ENCODE results near the gene KRT78. TPM values are rescaled to one million over a fixed set of nuclear protein-coding genes. Genes with fewer than 3 reads are reported as not detected.

KRT78 gene
- total RNA-seq, 1 donor from 2014 or later: not detected

- TF ChIP-seq CTCF (IDR thresholded peaks at IDR 0.05; ENCODE audit: unreplicated experiment): no peak
- H3K36me3 Mint-ChIP-seq (ENCODE audit: low read depth, unreplicated experiment): no peaks in the 10 kb centered on the region
- H3K4me3 Mint-ChIP-seq (ENCODE audit: unreplicated experiment): no peak overlapping the region
- H3K4me1 Mint-ChIP-seq (ENCODE audit: unreplicated experiment): no peaks in the 10 kb centered on the region
- no peak for DNase-seq (ENCODE audit: low spot score)
- H3K27me3 Mint-ChIP-seq (ENCODE audit: unreplicated experiment): peaks cover 5% of the 10 kb centered on the region
- no peaks in the 10 kb centered on the region for H3K9me3 Mint-ChIP-seq (ENCODE audit: unreplicated experiment)
- no peak overlapping the region for H3K27ac Mint-ChIP-seq (ENCODE audit: unreplicated experiment)
Measured at GRCh38 chr12:52824741-52825410, 23.9 kb downstream of the KRT78 start.

GRCh38 chr12:52823761-52824450 is 24.9 kb downstream of the KRT78 start:
- Mint-ChIP-seq H3K27ac (ENCODE audit: unreplicated experiment) (no peak overlapping the region), H3K9me3 (ENCODE audit: unreplicated experiment) (no peaks in the 10 kb centered on the region), H3K4me3 (ENCODE audit: unreplicated experiment) (no peak overlapping the region), H3K27me3 (ENCODE audit: unreplicated experiment) (peaks cover 5% of the 10 kb centered on the region), H3K36me3 (ENCODE audit: low read depth, unreplicated experiment) (no peaks in the 10 kb centered on the region), H3K4me1 (ENCODE audit: unreplicated experiment) (no peaks in the 10 kb centered on the region)
- DNase-seq (ENCODE audit: low spot score): no peak
- TF ChIP-seq CTCF (IDR thresholded peaks at IDR 0.05; ENCODE audit: unreplicated experiment): no peak

- Mint-ChIP-seq H3K27ac (ENCODE audit: unreplicated experiment) (no peak overlapping the region), H3K4me3 (ENCODE audit: unreplicated experiment) (no peak overlapping the region), H3K4me1 (ENCODE audit: unreplicated experiment) (no peaks in the 10 kb centered on the region), H3K27me3 (ENCODE audit: unreplicated experiment) (peaks cover 5% of the 10 kb centered on the region), H3K36me3 (ENCODE audit: low read depth, unreplicated experiment) (no peaks in the 10 kb centered on the region), H3K9me3 (ENCODE audit: unreplicated experiment) (no peaks in the 10 kb centered on the region)
- DNase-seq (ENCODE audit: low spot score): no peak
- TF ChIP-seq CTCF (IDR thresholded peaks at IDR 0.05; ENCODE audit: unreplicated experiment): no peak
Measured at GRCh38 chr12:52822771-52823510, 25.9 kb downstream of the KRT78 start.

- no peak for DNase-seq (ENCODE audit: low spot score)
- Mint-ChIP-seq H3K27me3 (ENCODE audit: unreplicated experiment) (peaks cover 5% of the 10 kb centered on the region), H3K4me3 (ENCODE audit: unreplicated experiment) (no peak overlapping the region), H3K9me3 (ENCODE audit: unreplicated experiment) (no peaks in the 10 kb centered on the region), H3K36me3 (ENCODE audit: low read depth, unreplicated experiment) (no peaks in the 10 kb centered on the region), H3K27ac (ENCODE audit: unreplicated experiment) (no peak overlapping the region), H3K4me1 (ENCODE audit: unreplicated experiment) (no peaks in the 10 kb centered on the region)
- TF ChIP-seq CTCF (IDR thresholded peaks at IDR 0.05; ENCODE audit: unreplicated experiment): no peak
Measured at GRCh38 chr12:52821826-52822660, 26.8 kb downstream of the KRT78 start.

Measured in endothelial cell (in vitro differentiated cells).